Heart right ventricle (tissue), 16 donors: Measurements from ENCODE around the gene CCDC157. TPM values are rescaled to one million over a fixed set of nuclear protein-coding genes. Genes with fewer than 3 reads are reported as not detected.
A peak's percentile ranks its signal among the peaks of the same experiment; 100 is the strongest.

ENCODE experiments used
- ATAC-seq, 8 donors: fragments of 200-7000 bp; cut with Tn5 transposase; one replicate each; pipeline ENCODE4 v1.9.1; 2020; ENCODE audit warnings: mild to moderate bottlenecking in 8 of 8, moderate library complexity in 8 of 8, moderate number of reproducible peaks in 1 of 8
- DNase-seq, 2 donors: peaks; one replicate each; pipeline ENCODE4 v3.0.0-alpha.2; 2020
- H3K27ac ChIP-seq, 10 donors: fragments of 200-600 bp; sonication (generic) in 2 of 10; one replicate each; pipeline versions ENCODE4 v1.5.0 to v1.8.0; 2020 to 2022; ENCODE audit warnings: mild to moderate bottlenecking in 3 of 10
- H3K27me3 ChIP-seq, 7 donors: fragments of 200-600 bp; one replicate each; pipeline ENCODE4 v1.8.0; 2021 to 2022; ENCODE audit warnings: mild to moderate bottlenecking in 2 of 7
- H3K36me3 ChIP-seq, 9 donors: fragments of 200-600 bp; sonication (generic) in 1 of 9; one replicate each; pipeline versions ENCODE4 v1.5.0 to v1.8.0; 2020 to 2022; ENCODE audit warnings: mild to moderate bottlenecking in 2 of 9
- H3K4me1 ChIP-seq, 9 donors: fragments of 200-600 bp; sonication (generic) in 1 of 9; one replicate each; pipeline versions ENCODE4 v1.5.0 to v1.8.0; 2020 to 2022; ENCODE audit warnings: mild to moderate bottlenecking in 4 of 9
- H3K4me3 ChIP-seq, 10 donors: fragments of 200-600 bp; sonication (generic) in 2 of 10; one replicate each; pipeline versions ENCODE4 v1.5.0 to v1.8.0; 2020 to 2022; ENCODE audit warnings: mild to moderate bottlenecking in 7 of 10, moderate library complexity in 2 of 10
- H3K9me3 ChIP-seq, 11 donors: fragments of 200-600 bp in 10 of 11; sonication (generic) in 2 of 11; one replicate each; pipeline versions ENCODE4 v1.5.0 to v1.8.0; 2013 to 2022; ENCODE audit warnings: mild to moderate bottlenecking in 2 of 11, control low read depth in 1 of 11, moderate library complexity in 1 of 11
- CTCF ChIP-seq, 9 donors: fragments of 200-600 bp; sonication (generic) in 2 of 9; IDR thresholded peaks; one replicate each; pipeline versions ENCODE4 v1.5.0 to v1.8.0; 2021 to 2022; ENCODE audit warnings: antibody characterized with exemption in 9 of 9, mild to moderate bottlenecking in 5 of 9, moderate library complexity in 1 of 9
- WGBS, 2 donors: extraction: QIAGEN DNeasy Blood & Tissue Kit; methylation state at CpG; one replicate each; pipeline ENCODE4 v1.1.7; 2013; ENCODE audit warnings: inconsistent platforms in 1 of 2; 5-methylcytosine and 5-hydroxymethylcytosine counted together
- intact Hi-C, 10 donors: fragments of 100-400 bp; cut with DNase I; formaldehyde crosslinking; loops; one replicate each; pipeline versions ENCODE4 v1.11.1 to v1.14.2; 2022
- long read RNA-seq, 3 donors: library from polyadenylated mRNA; unstranded; transcript quantifications; one replicate each; pipeline ENCODE4 v2.0.0, GENCODE V29; 2020 to 2021
- polyA plus RNA-seq, 2 donors: library from polyadenylated mRNA; stranded (reverse); fragments of 200-250 nt; gene quantifications; one replicate each; pipeline ENCODE4 v1.2.3, GENCODE V29; 2013
- total RNA-seq, 10 donors: library from RNA; stranded (reverse); fragmentation: NEBNext Ultra II Directional in 3 of 10; extraction: Animal tissue kit (Norgen Biotek cat#: 25700) in 3 of 10; gene quantifications; one replicate each; pipeline versions ENCODE4 v1.2.1 to v1.2.4, GENCODE V29; 2021 to 2023
- donor health status: Arrhythmogenic right ventricular cardiomyopathy.
- donor health status: ischemic (EF 13 %, LVEDD 7.1; RV severe dilation, severe dysfunction).
- donor health status: healthy with polysubstance abuse.
- donor health status: DM: no; HTN: yes; CAD: no.
- donor health status: DM: no; HTN: no; CAD: no.
- donor health status: ischemic (EF 25% LVEDD 6.9; RV normal size, moderate dysfunction).
- donor health status: ischemic (EF 25% LVEDD 5.7; RV mildly dilated, moderate dysfunction).
- donor health status: healthy.
- donor health status: DM: yes; HTN: yes; CAD: no.
- donor health status: Ischemic cardiomyopathy.
- donor health status: ischemic (EF 35%, LVEDD 5.7; RV mildly dilated, moderate dysfunction).
- donor health status: nonischemic (EF 11% LVEDD 7.7; RV severe dilation, severe dysfunction).
- donor health status: DM: yes; HTN: yes; CAD: no.
- donor health status: PGD.
- donor health status: ischemic (EF 29% LVEDD 5.4; RV normal size, mild dysfunction).
- donor health status: nonischemic (EF 23%, LVEDD 6.1; RV moderate dilation, normal function).

CCDC157 gene
- total RNA-seq (1 to 10 TPM in 3 of 10 donors, under 1 TPM in 7; 0.11 to 1.2 (median 0.85) TPM), polyA plus RNA-seq (1 to 10 TPM in 1 of 2 donors, under 1 TPM in 1; 0.88 to 1.2 TPM)
- long read RNA-seq, donor 1, partial matches to known transcripts: 1 of 3 reads
- long read RNA-seq, donor 1, other reads (novel, unspliced or antisense): 2 of 3 reads
- long read RNA-seq, donor 2, partial matches to known transcripts: 0 of 8 reads
- long read RNA-seq, donor 2, other reads (novel, unspliced or antisense): 7 of 8 reads
- long read RNA-seq, donor 3, partial matches to known transcripts: 0 of 1 reads
- long read RNA-seq, donor 3, other reads (novel, unspliced or antisense): 0 of 1 reads

- peak; percentile 85 to 90 for DNase-seq
- 0 to 1% methylated on average over 86 to 91 of the region's 91 CpGs for WGBS, 2 donors
- ATAC-seq: peak; percentile 98 to 99 (median 98)
- peak in 1 of 9 donors; percentile 17 for TF ChIP-seq CTCF (IDR thresholded peaks at IDR 0.05)
- peak within 1 kb of the TSS; percentile 88 to 99 (median 96) for H3K27ac ChIP-seq
- H3K9me3 ChIP-seq: no peaks in the 10 kb centered on the region
- peaks cover 11 to 42% (median 32%) of the 10 kb centered on the region in 9 donors for H3K4me1 ChIP-seq
- H3K27me3 ChIP-seq: no peaks in the 10 kb centered on the region
- H3K4me3 ChIP-seq: peak within 1 kb of the TSS; percentile 53 to 97 (median 83)
- intact Hi-C loops: loop anchor here in 7 of 10 donors (1.0 to 10.0 kb wide), 5 partner anchors 29 to 72 kb away; partner anchors contain the start of gene CASTOR1 (in 6 of the 7)
- H3K36me3 ChIP-seq: peaks cover 0 to 26% (median 15%) of the 10 kb centered on the region in 9 donors
Measured at GRCh38 chr22:30356449-30357235, at the start of gene CCDC157, which contains the start of gene SF3A1. Gene CCDC157, plus strand, starts transcription at chr22:30357007. Its CDS starts 8,994 bp downstream, at chr22:30366001. Gene SF3A1, minus strand, starts transcription at chr22:30356894. Its CDS starts 102 bp downstream, at chr22:30356792.

- WGBS, 2 donors: 72 to 76% methylated on average over 4 of the region's 4 CpGs
- Histone ChIP-seq H3K27me3 (no peaks in the 10 kb centered on the region), H3K27ac (peak overlapping the region in 9 of 10 donors; percentile 1 to 92 (median 82)), H3K4me1 (peaks cover 47 to 100% (median 98%) of the 10 kb centered on the region in 9 donors), H3K4me3 (no peak overlapping the region), H3K9me3 (no peaks in the 10 kb centered on the region), H3K36me3 (peaks cover 0 to 19% (median 0%) of the 10 kb centered on the region in 9 donors)
- no peak for TF ChIP-seq CTCF (IDR thresholded peaks at IDR 0.05)
- DNase-seq (no peak), ATAC-seq (no peak)
- intact Hi-C loops: no loop called here
Measured at GRCh38 chr22:30307041-30307574, 49.7 kb upstream of the CCDC157 start.

GRCh38 chr22:30308093-30308492 lies 48.7 kb upstream of the CCDC157 start:
- DNase-seq (no peak), ATAC-seq (no peak)
- WGBS, 2 donors: 86 to 89% methylated on average over 2 of the region's 2 CpGs
- Histone ChIP-seq H3K9me3 (no peaks in the 10 kb centered on the region), H3K36me3 (peaks cover 0 to 14% (median 0%) of the 10 kb centered on the region in 9 donors), H3K4me3 (no peak overlapping the region), H3K4me1 (peaks cover 42 to 100% (median 98%) of the 10 kb centered on the region in 9 donors), H3K27me3 (no peaks in the 10 kb centered on the region), H3K27ac (peak overlapping the region in 2 of 10 donors; percentile 33 to 92)
- no peak for TF ChIP-seq CTCF (IDR thresholded peaks at IDR 0.05)
- intact Hi-C loops: no loop called here
